B cell (primary cell): ENCODE results near the gene CSF1.

ENCODE experiments used
- CTCF ChIP-seq: fragments of 200-600 bp; IDR thresholded peaks from one replicate; pipeline ENCODE4 v1.8.0; 2022; ENCODE audit warnings: antibody characterized with exemption, mild to moderate bottlenecking
- EZH2 ChIP-seq: IDR thresholded peaks from 2 replicates; pipeline ENCODE4 v1.6.1; 2012; ENCODE audit warnings: borderline replicate concordance, low read depth, mild to moderate bottlenecking, moderate library complexity, low read length; ENCODE audit not compliant: insufficient read depth, poor library complexity, severe bottlenecking

GRCh38 chr1:109887271-109887670, 23.4 kb upstream of the CSF1 start:
- TF ChIP-seq CTCF (no peak), EZH2 (no peak)
